ENCODE measurements around the gene HERC6.

- no peak for TF ChIP-seq POLR2A (IDR thresholded peaks at IDR 0.05)
- TF ChIP-seq, protein P1, sequence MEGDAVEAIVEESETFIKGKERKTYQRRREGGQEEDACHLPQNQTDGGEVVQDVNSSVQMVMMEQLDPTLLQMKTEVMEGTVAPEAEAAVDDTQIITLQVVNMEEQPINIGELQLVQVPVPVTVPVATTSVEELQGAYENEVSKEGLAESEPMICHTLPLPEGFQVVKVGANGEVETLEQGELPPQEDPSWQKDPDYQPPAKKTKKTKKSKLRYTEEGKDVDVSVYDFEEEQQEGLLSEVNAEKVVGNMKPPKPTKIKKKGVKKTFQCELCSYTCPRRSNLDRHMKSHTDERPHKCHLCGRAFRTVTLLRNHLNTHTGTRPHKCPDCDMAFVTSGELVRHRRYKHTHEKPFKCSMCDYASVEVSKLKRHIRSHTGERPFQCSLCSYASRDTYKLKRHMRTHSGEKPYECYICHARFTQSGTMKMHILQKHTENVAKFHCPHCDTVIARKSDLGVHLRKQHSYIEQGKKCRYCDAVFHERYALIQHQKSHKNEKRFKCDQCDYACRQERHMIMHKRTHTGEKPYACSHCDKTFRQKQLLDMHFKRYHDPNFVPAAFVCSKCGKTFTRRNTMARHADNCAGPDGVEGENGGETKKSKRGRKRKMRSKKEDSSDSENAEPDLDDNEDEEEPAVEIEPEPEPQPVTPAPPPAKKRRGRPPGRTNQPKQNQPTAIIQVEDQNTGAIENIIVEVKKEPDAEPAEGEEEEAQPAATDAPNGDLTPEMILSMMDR (IDR thresholded peaks at IDR 0.05): no peak
- no peak for TF ChIP-seq POLR2AphosphoS5 (IDR thresholded peaks at IDR 0.05)
These were observed 78.9 kb downstream of the HERC6 start for GRCh38 chr4:88457307-88458103.

Data from sigmoid colon (tissue), 4 donors.